Measurements from ENCODE around the gene ETV1.

ETV1 gene

GRCh38 chr7:13989126-13989948, at the start of gene ETV1:
TSS of gene ETV1 (minus strand) at chr7:13989666. CDS start at chr7:13989052, 614 bp downstream.
- DNase-seq (ENCODE audit: low read depth in 2 of 2) = no peak

- no peak for DNase-seq (ENCODE audit: low read depth in 2 of 2)
Measured at GRCh38 chr7:14024406-14024805, 34.9 kb upstream of the ETV1 start.

- DNase-seq (ENCODE audit: low read depth in 2 of 2) = no peak
Measured at GRCh38 chr7:14023838-14024237, 34.4 kb upstream of the ETV1 start.

- DNase-seq (ENCODE audit: low read depth in 2 of 2) = no peak
Measured at GRCh38 chr7:14023342-14023741, 33.9 kb upstream of the ETV1 start.

- DNase-seq (ENCODE audit: low read depth in 2 of 2) = no peak
Measured at GRCh38 chr7:14021069-14021468, 31.6 kb upstream of the ETV1 start.

GRCh38 chr7:14020339-14020900, 31.0 kb upstream of the ETV1 start:
- no peak for DNase-seq (ENCODE audit: low read depth in 2 of 2)

- DNase-seq (ENCODE audit: low read depth in 2 of 2) = no peak
Measured at GRCh38 chr7:14018751-14019150, 29.3 kb upstream of the ETV1 start.

- DNase-seq (ENCODE audit: low read depth in 2 of 2) = no peak
Measured at GRCh38 chr7:14016950-14017349, 27.5 kb upstream of the ETV1 start.

- DNase-seq (ENCODE audit: low read depth in 2 of 2) = no peak
Measured at GRCh38 chr7:14013898-14014297, 24.4 kb upstream of the ETV1 start.

- DNase-seq (ENCODE audit: low read depth in 2 of 2) = no peak
Measured at GRCh38 chr7:14009453-14010418, 20.3 kb upstream of the ETV1 start.

GRCh38 chr7:14001139-14001538, 11.7 kb upstream of the ETV1 start:
- no peak for DNase-seq (ENCODE audit: low read depth in 2 of 2)

GRCh38 chr7:14000247-14000646, 10.8 kb upstream of the ETV1 start:
- no peak for DNase-seq (ENCODE audit: low read depth in 2 of 2)

GRCh38 chr7:13998866-13999265, 9.4 kb upstream of the ETV1 start:
- no peak for DNase-seq (ENCODE audit: low read depth in 2 of 2)

- DNase-seq (ENCODE audit: low read depth in 2 of 2) = no peak
Measured at GRCh38 chr7:13992596-13992964, 3.1 kb upstream of the ETV1 start.

GRCh38 chr7:13991791-13992595, 2.5 kb upstream of the ETV1 start:
- DNase-seq (ENCODE audit: low read depth in 2 of 2) = no peak

- peak; percentile 16 to 21 for DNase-seq (ENCODE audit: low read depth in 2 of 2)
Measured at GRCh38 chr7:13990984-13991790, 1.7 kb upstream of the ETV1 start.

GRCh38 chr7:13990319-13990983, 985 bp upstream of the ETV1 start:
- no peak for DNase-seq (ENCODE audit: low read depth in 2 of 2)

GRCh38 chr7:13989949-13990305, 461 bp upstream of the ETV1 start:
- no peak for DNase-seq (ENCODE audit: low read depth in 2 of 2)

- no peak for DNase-seq (ENCODE audit: low read depth in 2 of 2)
Measured at GRCh38 chr7:13988731-13989125, 738 bp downstream of the ETV1 start.

- DNase-seq (ENCODE audit: low read depth in 2 of 2) = no peak
Measured at GRCh38 chr7:13988065-13988464, 1.4 kb downstream of the ETV1 start.

All from stimulated activated CD8-positive, alpha-beta memory T cell treated with anti-CD3 and anti-CD28 coated beads, Interleukin-2, amount 100 ng/mL, for 1 hour (primary cell).